H1 (cell line): ENCODE measurements around the gene IL1RAP.

Experiments
- EP300 ChIP-seq, 2 experiments: IDR thresholded peaks; 1 replicate in 1 of 2; 2 replicates in 1 of 2; pipeline ENCODE4 v1.6.1; 2011 to 2012; ENCODE audit warnings: low read depth in 2 of 2, low read length in 2 of 2, mild to moderate bottlenecking in 2 of 2, borderline replicate concordance in 1 of 2, inconsistent platforms in 1 of 2, moderate library complexity in 1 of 2
- EZH2 ChIP-seq: fragments of 200-600 bp; sonication (generic); IDR thresholded peaks from 2 replicates; pipeline ENCODE4 v1.7.1; 2012; ENCODE audit warnings: low read depth, mild to moderate bottlenecking, moderate library complexity, low read length, inconsistent platforms; ENCODE audit not compliant: severe bottlenecking
- HDAC6 ChIP-seq: IDR thresholded peaks from one replicate; pipeline ENCODE4 v1.7.1; 2012; ENCODE audit warnings: low read depth, mild to moderate bottlenecking, inconsistent platforms, low read length, moderate library complexity
- POLR2A ChIP-seq, 2 experiments: IDR thresholded peaks; 1 replicate in 1 of 2; 2 replicates in 1 of 2; pipeline ENCODE4 v1.6.1; 2011; ENCODE audit warnings: low read depth in 2 of 2, low read length in 2 of 2, mild to moderate bottlenecking in 2 of 2; ENCODE audit errors: control extremely low read depth in 1 of 2
- POU5F1 ChIP-seq: IDR thresholded peaks from 2 replicates; pipeline ENCODE4 v1.6.1; 2011; ENCODE audit warnings: low read depth, mild to moderate bottlenecking, low read length, moderate library complexity
- RFX5 ChIP-seq: IDR thresholded peaks from 2 replicates; pipeline ENCODE4 v1.6.1; 2011; ENCODE audit warnings: low read depth, low read length, improper control_type of control experiment, borderline replicate concordance
- RXRA ChIP-seq: IDR thresholded peaks from 2 replicates; pipeline ENCODE4 v1.6.1; 2011; ENCODE audit warnings: low read depth, mild to moderate bottlenecking, low read length, moderate library complexity; ENCODE audit not compliant: insufficient read depth
- TAF1 ChIP-seq: IDR thresholded peaks from 2 replicates; pipeline ENCODE4 v1.6.1; 2011; ENCODE audit warnings: mild to moderate bottlenecking, low read depth, low read length
- TEAD4 ChIP-seq: IDR thresholded peaks from 2 replicates; pipeline ENCODE4 v1.6.1; 2012; ENCODE audit warnings: low read depth, low read length, inconsistent platforms, mixed read lengths
- TF ChIP-seq, protein P1 (sequence below): IDR thresholded peaks from 2 replicates; pipeline ENCODE4 v1.6.1; 2011; ENCODE audit warnings: low read length, improper control_type of control experiment
- TF ChIP-seq, protein P2 (sequence below), 3 experiments: IDR thresholded peaks; 1 replicate in 2 of 3; 2 replicates in 1 of 3; pipeline versions ENCODE4 v1.5.1 to v1.6.1; 2011; ENCODE audit warnings: low read length in 3 of 3, mild to moderate bottlenecking in 3 of 3, inconsistent platforms in 2 of 3, low read depth in 1 of 3, moderate library complexity in 1 of 3; ENCODE audit not compliant: insufficient read depth in 1 of 3; ENCODE audit errors: control extremely low read depth in 1 of 3

DNA sequence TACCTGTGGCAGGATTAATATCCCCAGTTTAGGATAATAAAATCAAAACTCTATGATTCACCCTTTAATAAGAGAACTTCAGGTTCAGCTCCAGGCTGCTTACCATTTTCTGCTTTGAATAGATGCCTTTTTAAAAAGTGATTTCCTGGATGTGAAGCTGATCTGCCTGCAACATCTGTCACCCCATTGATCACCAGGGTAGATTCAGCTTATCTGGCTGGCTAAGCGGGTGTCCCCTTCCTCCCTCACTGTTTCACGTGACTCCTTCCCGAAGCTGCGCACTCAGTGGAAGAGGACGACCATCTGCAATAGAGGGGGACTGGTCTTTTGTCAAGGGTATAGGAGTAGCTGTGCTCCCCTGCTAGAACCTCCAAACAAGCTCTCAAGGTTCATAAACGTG, 128.1 kb downstream of the IL1RAP start:
- TF ChIP-seq, protein P1, sequence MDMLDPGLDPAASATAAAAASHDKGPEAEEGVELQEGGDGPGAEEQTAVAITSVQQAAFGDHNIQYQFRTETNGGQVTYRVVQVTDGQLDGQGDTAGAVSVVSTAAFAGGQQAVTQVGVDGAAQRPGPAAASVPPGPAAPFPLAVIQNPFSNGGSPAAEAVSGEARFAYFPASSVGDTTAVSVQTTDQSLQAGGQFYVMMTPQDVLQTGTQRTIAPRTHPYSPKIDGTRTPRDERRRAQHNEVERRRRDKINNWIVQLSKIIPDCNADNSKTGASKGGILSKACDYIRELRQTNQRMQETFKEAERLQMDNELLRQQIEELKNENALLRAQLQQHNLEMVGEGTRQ, result no peak
- TF ChIP-seq POU5F1, result no peak
- no peak for TF ChIP-seq POLR2A (IDR thresholded peaks at IDR 0.05; ENCODE audit: control extremely low read depth in 1 of 2, low read depth in 2 of 2, low read length in 2 of 2)
- no peak for TF ChIP-seq TEAD4
- TF ChIP-seq RFX5, result no peak
- TF ChIP-seq HDAC6, result no peak
- TF ChIP-seq EP300 (IDR thresholded peaks at IDR 0.05; ENCODE audit: borderline replicate concordance in 1 of 2, low read depth in 2 of 2, low read length in 2 of 2), result no peak
- TF ChIP-seq EZH2, result no peak
- no peak for TF ChIP-seq RXRA
- no peak for TF ChIP-seq TAF1
- TF ChIP-seq, protein P2, sequence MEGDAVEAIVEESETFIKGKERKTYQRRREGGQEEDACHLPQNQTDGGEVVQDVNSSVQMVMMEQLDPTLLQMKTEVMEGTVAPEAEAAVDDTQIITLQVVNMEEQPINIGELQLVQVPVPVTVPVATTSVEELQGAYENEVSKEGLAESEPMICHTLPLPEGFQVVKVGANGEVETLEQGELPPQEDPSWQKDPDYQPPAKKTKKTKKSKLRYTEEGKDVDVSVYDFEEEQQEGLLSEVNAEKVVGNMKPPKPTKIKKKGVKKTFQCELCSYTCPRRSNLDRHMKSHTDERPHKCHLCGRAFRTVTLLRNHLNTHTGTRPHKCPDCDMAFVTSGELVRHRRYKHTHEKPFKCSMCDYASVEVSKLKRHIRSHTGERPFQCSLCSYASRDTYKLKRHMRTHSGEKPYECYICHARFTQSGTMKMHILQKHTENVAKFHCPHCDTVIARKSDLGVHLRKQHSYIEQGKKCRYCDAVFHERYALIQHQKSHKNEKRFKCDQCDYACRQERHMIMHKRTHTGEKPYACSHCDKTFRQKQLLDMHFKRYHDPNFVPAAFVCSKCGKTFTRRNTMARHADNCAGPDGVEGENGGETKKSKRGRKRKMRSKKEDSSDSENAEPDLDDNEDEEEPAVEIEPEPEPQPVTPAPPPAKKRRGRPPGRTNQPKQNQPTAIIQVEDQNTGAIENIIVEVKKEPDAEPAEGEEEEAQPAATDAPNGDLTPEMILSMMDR (IDR thresholded peaks at IDR 0.05; ENCODE audit: control extremely low read depth in 1 of 3, insufficient read depth in 1 of 3, low read depth in 1 of 3, low read length in 3 of 3), result no peak
